A673 (cell line): ENCODE data around the gene GUCY1A1. TPM values are rescaled to one million over a fixed set of nuclear protein-coding genes. Genes with fewer than 3 reads are reported as not detected.

Source experiments
- BruUV-seq: library from RNA; stranded (reverse); fragments of 400-500 nt; replicated peaks from 2 replicates; lab custom pipeline; 2021; lab: Mats Ljungman, UMichigan
- CTCF ChIA-PET: fragments of 300-600 bp; sonication (Branson Sonifier 250); formaldehyde crosslinking; loops from one replicate; lab custom pipeline; 2022; ENCODE audit warnings: antibody characterized with exemption; lab: Charles Lee
- POLR2A ChIA-PET: fragments of 300-600 bp; sonication (Branson Sonifier 250); formaldehyde crosslinking; loops from one replicate; lab custom pipeline; 2022; ENCODE audit warnings: antibody characterized with exemption; ENCODE audit not compliant: low non-redundant PET; lab: Charles Lee
- DNase-seq: peaks from one replicate; pipeline ENCODE4 v3.0.0-alpha.2; 2015; ENCODE audit warnings: low spot score
- H3K27ac ChIP-seq: fragments of 200-600 bp; sonication (generic); 2 replicates; pipeline ENCODE4 v1.5.1; 2016; ENCODE audit warnings: mixed run types, low read depth, mild to moderate bottlenecking, mixed read lengths, antibody characterized with exemption, low read length; ENCODE audit not compliant: poor library complexity, severe bottlenecking
- H3K27me3 ChIP-seq: fragments of 200-600 bp; sonication (generic); replicated peaks from 2 replicates; pipeline ENCODE4 v1.6.1; 2017; ENCODE audit warnings: mixed run types, low read depth, mild to moderate bottlenecking, mixed read lengths, antibody characterized with exemption, low read length; ENCODE audit not compliant: insufficient read depth, poor library complexity
- H3K36me3 ChIP-seq: fragments of 200-600 bp; sonication (generic); 2 replicates; pipeline ENCODE4 v1.6.1; 2016; ENCODE audit warnings: mixed run types, mild to moderate bottlenecking, mixed read lengths, antibody characterized with exemption, low read length; ENCODE audit not compliant: insufficient read depth, poor library complexity, severe bottlenecking
- H3K4me1 ChIP-seq: fragments of 200-600 bp; sonication (generic); 2 replicates; pipeline ENCODE4 v1.6.1; 2017; ENCODE audit warnings: mixed run types, mild to moderate bottlenecking, mixed read lengths, antibody characterized with exemption, low read length; ENCODE audit not compliant: insufficient read depth, poor library complexity, severe bottlenecking
- H3K4me3 ChIP-seq: fragments of 200-600 bp; sonication (generic); 2 replicates; pipeline ENCODE4 v1.5.1; 2016; ENCODE audit warnings: low read depth, mixed run types, mild to moderate bottlenecking, mixed read lengths, low read length; ENCODE audit not compliant: poor library complexity, severe bottlenecking
- H3K9me3 ChIP-seq: fragments of 200-600 bp; sonication (generic); 2 replicates; pipeline ENCODE4 v1.6.1; 2016; ENCODE audit warnings: mixed run types, low read depth, mild to moderate bottlenecking, mixed read lengths, antibody characterized with exemption, low read length; ENCODE audit not compliant: poor library complexity, severe bottlenecking
- CTCF ChIP-seq: fragments of 300-800, 200-600 bp; sonication (generic); conservative IDR thresholded peaks from 2 replicates; pipeline ENCODE4 v1.5.1; 2017; ENCODE audit warnings: low read depth, mild to moderate bottlenecking, antibody characterized with exemption, low read length, moderate library complexity, mixed read lengths
- EZH2 ChIP-seq: fragments of 200-600 bp; sonication (generic); IDR thresholded peaks from 2 replicates; pipeline ENCODE4 v1.6.1; 2017; ENCODE audit warnings: borderline replicate concordance, low read depth, mild to moderate bottlenecking, mixed read lengths, antibody characterized with exemption, low read length; ENCODE audit not compliant: poor library complexity, severe bottlenecking
- intact Hi-C: fragments of 100-400 bp; cut with micrococcal nuclease; formaldehyde crosslinking; loops from one replicate; pipeline ENCODE4 v1.10.0; 2022; ENCODE audit not compliant: unreplicated experiment
- total RNA-seq: library from RNA; stranded (reverse); gene quantifications from 2 replicates; pipeline ENCODE4 v1.2.3, GENCODE V29; 2021

Gene GUCY1A1
- total RNA-seq, 1 experiment from 2014 or later = 0.37 TPM

- intact Hi-C loops = no loop called here
- TF ChIP-seq CTCF = no peak
- no peak for TF ChIP-seq EZH2
- no peak for DNase-seq
- BruUV-seq = no TSS peak
- ChIA-PET POLR2A (no interaction called here), CTCF (no interaction called here)
- Histone ChIP-seq H3K27ac (no peak overlapping the region), H3K9me3 (no peaks in the 10 kb centered on the region), H3K36me3 (no peaks in the 10 kb centered on the region), H3K4me3 (no peak overlapping the region), H3K4me1 (no peaks in the 10 kb centered on the region), H3K27me3 (no peaks in the 10 kb centered on the region)
Observed at GRCh38 chr4:155618183-155618838, 48.3 kb upstream of the GUCY1A1 start.

- Histone ChIP-seq H3K4me3 (no peak overlapping the region), H3K27ac (no peak overlapping the region), H3K36me3 (no peaks in the 10 kb centered on the region), H3K4me1 (no peaks in the 10 kb centered on the region), H3K27me3 (no peaks in the 10 kb centered on the region), H3K9me3 (no peaks in the 10 kb centered on the region)
- CTCF ChIA-PET = no interaction called here
- no TSS peak for BruUV-seq
- POLR2A ChIA-PET = no interaction called here
- DNase-seq = no peak
- intact Hi-C loops = loop anchor here (1.0 kb wide), 1 partner anchor 72 kb away; no protein-coding TSS in a partner anchor
- TF ChIP-seq CTCF = no peak
- TF ChIP-seq EZH2 = no peak
Observed at GRCh38 chr4:155620637-155621036, 46.0 kb upstream of the GUCY1A1 start.

GRCh38 chr4:155624478-155624877 is 42.2 kb upstream of the GUCY1A1 start:
- ChIA-PET CTCF (no interaction called here), POLR2A (no interaction called here)
- Histone ChIP-seq H3K36me3 (no peaks in the 10 kb centered on the region), H3K9me3 (no peaks in the 10 kb centered on the region), H3K27ac (no peak overlapping the region), H3K4me1 (no peaks in the 10 kb centered on the region), H3K27me3 (no peaks in the 10 kb centered on the region), H3K4me3 (no peak overlapping the region)
- BruUV-seq = no TSS peak
- no peak for DNase-seq
- TF ChIP-seq EZH2 (no peak), CTCF (no peak)
- intact Hi-C loops = no loop called here
